Astrocyte of the hippocampus (primary cell): ENCODE results near the gene DNAJB6.
A peak's percentile ranks its signal among the peaks of the same experiment; 100 is the strongest.

Source experiments
- DNase-seq: peaks from one replicate; pipeline ENCODE4 v3.0.0; 2011; ENCODE audit warnings: low read depth, low spot score

Gene DNAJB6

GRCh38 chr7:157336383-157337315, at the start of gene DNAJB6:
Gene DNAJB6, plus strand, starts transcription at chr7:157337004. Its CDS starts 21,569 bp downstream, at chr7:157358573.
- peak; percentile 98 for DNase-seq

GRCh38 chr7:157291404-157292080, 45.3 kb upstream of the DNAJB6 start:
- DNase-seq = no peak

GRCh38 chr7:157292258-157292657, 44.5 kb upstream of the DNAJB6 start:
- no peak for DNase-seq

- no peak for DNase-seq
These were observed 43.9 kb upstream of the DNAJB6 start for GRCh38 chr7:157292770-157293412.

DNA sequence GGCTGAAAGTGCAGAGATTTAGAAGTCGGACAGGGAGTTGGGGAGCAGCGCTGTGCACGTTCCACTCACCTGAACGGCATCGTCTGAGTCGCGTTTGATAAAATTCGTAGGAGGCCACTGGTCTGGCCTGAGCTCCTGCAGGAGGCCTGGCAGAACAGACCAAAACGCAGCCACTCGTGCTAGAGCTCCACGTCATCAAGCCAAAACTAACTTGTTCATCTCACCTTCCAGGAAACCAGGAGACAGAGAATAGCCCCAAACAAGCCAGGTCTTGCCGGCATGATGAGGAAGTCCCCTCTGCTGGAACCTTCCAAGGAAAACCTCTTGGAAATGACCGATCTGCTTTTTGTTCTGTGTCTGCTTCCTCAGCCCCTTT, 43.4 kb upstream of the DNAJB6 start:
- no peak for DNase-seq

- DNase-seq = no peak
These were observed 42.0 kb upstream of the DNAJB6 start for GRCh38 chr7:157294773-157295172.

DNA sequence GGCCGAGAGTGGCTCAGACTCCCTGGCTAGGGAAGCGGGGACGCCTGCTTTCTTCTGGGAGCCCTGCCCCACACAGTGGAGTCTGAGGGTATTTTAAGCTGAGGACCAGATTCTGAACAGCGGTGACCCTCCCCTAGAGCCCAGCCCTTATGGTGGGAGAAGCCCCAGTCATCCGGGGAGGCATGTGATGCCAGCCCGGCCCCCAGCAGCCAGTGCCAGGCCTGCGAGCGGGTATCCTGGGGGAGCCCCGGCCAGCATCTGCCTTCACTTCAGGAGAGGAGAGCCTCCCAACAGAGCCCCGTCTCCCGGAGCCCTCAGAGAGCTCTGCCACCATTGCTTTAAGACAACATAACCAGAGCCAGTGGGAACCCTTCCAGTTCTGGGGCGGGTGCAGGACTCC, 41.5 kb upstream of the DNAJB6 start:
- no peak for DNase-seq

- DNase-seq = no peak
These were observed 39.6 kb upstream of the DNAJB6 start for GRCh38 chr7:157297185-157297584.

GRCh38 chr7:157299317-157299612, 37.5 kb upstream of the DNAJB6 start:
- DNase-seq = no peak

DNA sequence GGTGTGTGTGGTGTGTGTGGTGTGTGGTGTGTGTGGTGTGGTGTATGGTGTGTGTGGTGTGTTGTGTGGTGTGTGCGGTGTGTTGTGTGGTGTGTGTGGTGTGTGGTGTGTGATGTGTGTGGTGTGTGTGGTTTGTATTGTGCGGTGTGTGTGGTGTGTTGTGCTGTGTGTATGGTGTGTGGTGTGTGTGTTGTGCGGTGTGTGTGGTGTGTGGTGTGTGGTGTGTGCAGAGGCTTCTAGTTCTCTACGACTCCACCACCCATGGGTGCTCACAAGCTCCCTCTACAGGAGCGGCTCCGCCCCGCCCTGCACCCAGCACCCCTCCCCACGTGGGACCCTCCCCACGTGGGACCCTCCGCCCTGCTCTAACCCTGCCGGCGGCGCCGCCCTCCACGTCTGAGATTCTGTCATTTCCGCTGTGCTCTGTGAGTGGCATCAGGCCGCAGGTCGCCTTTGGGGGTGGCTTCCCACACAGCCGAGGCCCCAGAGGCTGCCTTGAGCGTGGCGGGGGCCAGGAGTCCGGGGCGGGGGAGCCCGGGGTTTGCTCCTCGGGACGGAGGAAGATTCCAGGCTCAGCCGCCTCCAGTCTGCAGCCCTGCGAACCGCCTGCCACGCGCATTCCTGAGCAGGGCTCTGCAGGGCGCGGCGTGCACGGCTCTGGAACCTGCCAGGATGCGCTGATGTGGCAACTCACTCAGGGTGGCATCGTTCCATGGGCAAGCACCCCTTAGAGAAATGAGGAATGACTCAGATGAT, 37.0 kb upstream of the DNAJB6 start:
- DNase-seq = peak; percentile 44

DNA sequence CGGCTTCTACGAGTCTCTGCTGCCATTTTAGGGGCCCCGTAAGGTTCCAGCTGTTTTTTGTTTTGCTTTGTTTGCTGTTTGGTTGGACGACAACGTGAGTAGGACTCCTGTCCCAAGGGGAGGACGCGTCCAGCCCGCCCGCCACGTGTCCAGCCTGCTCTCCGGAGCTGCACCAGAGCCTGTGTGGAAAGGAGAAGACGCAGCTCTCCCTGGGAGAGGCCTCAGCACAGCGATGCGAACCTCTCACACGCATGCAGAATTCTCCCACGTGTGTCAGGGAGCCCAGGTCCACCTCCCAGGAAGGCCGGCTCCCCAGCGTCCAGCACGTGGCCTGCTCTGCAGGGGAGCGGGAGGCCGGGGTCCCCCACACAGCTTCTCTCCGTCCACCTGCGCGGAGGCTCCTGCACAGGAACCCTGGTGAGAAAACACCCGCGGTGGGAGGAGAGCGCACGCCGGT, 36.4 kb upstream of the DNAJB6 start:
- no peak for DNase-seq

DNA sequence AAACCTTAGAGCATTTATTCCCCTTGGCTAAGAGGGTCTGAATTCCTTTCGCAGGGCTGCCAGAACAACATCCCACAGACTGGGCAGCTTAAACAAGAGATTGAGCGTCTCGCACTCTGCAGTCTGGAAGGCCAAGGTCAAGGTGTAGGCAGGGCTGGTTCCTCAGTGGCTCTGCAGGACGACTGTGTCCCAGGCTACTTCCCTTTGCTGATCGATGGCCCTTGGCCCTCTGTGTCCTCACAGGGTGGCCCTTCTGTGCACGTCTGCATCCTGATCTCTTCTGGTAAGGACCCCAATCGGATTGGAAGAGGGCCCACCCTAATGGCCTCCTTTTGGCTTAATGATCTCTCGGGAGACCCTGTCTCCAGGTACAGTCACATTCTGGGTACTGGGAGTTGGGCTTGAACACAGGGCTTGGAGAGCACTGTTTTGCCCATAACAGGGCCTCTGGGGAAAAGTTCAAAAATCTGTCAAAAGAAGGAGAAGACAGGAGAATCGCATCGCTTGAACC, 35.1 kb upstream of the DNAJB6 start:
- DNase-seq = no peak

GRCh38 chr7:157306846-157307838, 29.7 kb upstream of the DNAJB6 start:
- no peak for DNase-seq

DNA sequence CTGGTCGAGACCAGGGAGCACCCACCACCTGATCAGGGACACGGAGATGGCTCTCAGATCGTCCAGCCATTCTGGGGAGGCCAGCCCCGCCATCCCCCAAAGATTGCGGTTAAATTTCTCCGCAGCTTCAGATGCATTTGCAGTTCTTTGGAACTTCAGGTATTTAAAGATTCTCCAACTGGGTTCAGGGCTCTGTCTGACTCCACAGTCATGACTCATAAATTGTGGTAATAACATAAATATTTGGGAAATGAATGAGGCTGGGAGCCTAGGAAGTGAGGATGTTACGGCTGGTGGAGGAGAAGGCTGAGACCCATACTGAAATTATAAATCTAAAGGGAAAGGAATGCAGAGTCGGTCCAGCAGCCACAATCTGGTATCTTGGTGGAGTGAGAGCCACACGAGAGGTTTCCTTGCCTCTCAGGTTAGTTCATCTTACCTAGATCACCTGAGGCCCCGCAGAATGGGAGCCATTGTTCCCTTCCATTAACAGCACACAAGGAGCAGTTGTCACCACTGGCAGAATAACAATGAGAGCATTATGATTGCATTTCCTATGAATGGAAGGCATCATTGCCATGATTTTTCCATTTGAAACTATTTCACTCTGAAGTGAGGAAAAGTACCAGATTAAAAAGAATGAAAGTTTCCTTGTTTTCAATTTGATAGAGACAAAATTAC, 26.7 kb upstream of the DNAJB6 start:
- peak; percentile 88 for DNase-seq

DNA sequence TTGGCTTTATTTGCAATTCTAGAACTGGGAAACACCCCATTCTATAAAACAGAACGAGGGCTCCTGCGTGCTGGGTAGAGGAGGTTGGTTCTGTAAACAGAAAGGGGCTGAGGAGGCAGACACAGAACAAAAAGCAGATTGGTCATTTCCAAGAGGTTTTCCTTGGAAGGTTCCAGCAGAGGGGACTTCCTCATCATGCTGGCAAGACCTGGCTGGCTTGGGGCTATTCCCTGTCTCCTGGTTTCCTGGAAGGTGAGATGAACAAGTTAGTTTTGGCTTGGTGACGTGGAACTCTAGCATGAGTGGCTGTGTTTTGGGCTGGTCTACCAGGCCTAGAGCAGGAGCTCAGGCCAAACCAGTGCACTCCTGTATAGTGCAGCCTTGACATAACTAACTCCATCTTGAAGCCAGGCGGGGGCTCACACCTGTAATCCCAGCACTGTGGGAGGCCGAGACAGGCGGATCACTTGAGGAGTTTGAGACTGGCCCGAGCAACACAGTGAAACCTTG, 26.1 kb upstream of the DNAJB6 start:
- peak; percentile 37 for DNase-seq

DNA sequence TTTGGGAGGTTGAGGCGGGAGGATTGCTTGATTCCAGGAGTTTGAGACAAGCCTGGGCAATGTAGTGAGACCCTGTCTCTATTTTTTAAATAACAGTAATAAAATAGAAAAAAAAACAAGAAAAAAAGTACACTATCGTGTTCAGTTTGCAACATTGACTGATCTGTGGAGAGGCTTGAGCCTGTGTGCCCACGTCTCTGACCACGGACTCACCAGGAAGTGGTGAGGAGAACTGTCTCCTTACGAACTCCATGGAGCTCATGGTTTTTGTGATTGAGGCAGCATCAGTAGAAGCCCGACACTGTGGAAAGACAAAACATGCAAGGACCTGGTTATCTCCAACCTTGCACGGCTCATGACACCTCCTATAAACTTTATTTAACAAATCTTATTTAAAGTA, 23.9 kb upstream of the DNAJB6 start:
- no peak for DNase-seq

GRCh38 chr7:157313645-157314044, 23.2 kb upstream of the DNAJB6 start:
- no peak for DNase-seq

DNA sequence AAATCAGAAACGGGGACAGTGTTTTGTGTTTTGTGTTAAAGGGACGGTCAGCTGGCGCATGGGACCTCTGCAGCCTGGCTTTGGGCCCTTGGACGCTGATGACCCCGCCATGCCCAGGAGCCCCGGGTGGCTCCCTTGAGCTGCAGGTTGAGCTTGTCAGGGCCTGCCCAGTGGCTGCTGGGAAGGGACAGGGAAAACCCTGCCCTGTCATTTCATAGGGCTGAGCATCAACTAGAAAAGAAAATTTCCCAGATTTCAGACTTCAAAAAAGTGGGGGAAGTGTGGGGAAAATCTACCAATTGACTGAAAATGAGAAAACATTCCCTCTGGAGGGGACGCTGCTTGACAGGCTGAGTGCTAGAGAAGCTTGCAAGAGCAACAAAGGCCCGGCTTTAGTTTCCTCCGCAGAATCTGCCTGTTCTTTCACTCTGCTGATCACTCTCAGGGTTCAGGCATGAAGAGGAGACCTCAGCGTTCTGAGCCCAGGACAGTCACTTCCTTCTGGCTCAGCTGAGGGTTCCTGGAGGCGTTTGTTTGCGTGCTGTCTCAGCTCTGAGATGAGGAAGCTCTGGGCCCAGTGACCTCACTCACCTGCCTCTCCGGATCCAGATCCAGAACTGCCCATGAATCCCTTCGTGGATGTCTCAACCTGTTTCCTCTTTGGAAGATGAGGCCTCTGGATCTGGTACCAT, 18.6 kb upstream of the DNAJB6 start:
- no peak for DNase-seq

- peak; percentile 44 for DNase-seq
These were observed 16.2 kb upstream of the DNAJB6 start for GRCh38 chr7:157320608-157320980.
